ENCODE data around the gene GIMAP5. TPM values are rescaled to one million over a fixed set of nuclear protein-coding genes. Genes with fewer than 3 reads are reported as not detected.
"Not testable (repeated sequence)": the region's sequence is repeated elsewhere in the genome, so short reads cannot be mapped to it uniquely, and the experiment has no call there.

The GIMAP5 gene
- total RNA-seq, 1 experiment from 2014 or later = not detected

GRCh38 chr7:150756166-150756565, 18.9 kb downstream of the GIMAP5 start:
- DNase-seq (ENCODE audit: low spot score) = no peak
- in situ Hi-C loops (cut with HindIII; ENCODE audit: low sequenced_read_pairs) = no loop called here

- no peak for DNase-seq (ENCODE audit: low spot score)
- in situ Hi-C loops (cut with HindIII; ENCODE audit: low sequenced_read_pairs) = no loop called here
Measured at GRCh38 chr7:150756858-150757257, 19.6 kb downstream of the GIMAP5 start.

GRCh38 chr7:150759479-150759878, 22.3 kb downstream of the GIMAP5 start:
- in situ Hi-C loops (cut with HindIII; ENCODE audit: low sequenced_read_pairs) = no loop called here
- no peak for DNase-seq (ENCODE audit: low spot score)

- in situ Hi-C loops (cut with HindIII; ENCODE audit: low sequenced_read_pairs) = no loop called here
- DNase-seq (ENCODE audit: low spot score) = no peak
Measured at GRCh38 chr7:150766334-150766709, 29.1 kb downstream of the GIMAP5 start.

- in situ Hi-C loops (cut with HindIII; ENCODE audit: low sequenced_read_pairs) = no loop called here
- no peak for DNase-seq (ENCODE audit: low spot score)
Measured at GRCh38 chr7:150769768-150770167, 32.5 kb downstream of the GIMAP5 start.

GRCh38 chr7:150774131-150774530, 36.9 kb downstream of the GIMAP5 start:
- in situ Hi-C loops (cut with HindIII; ENCODE audit: low sequenced_read_pairs); DNase-seq (ENCODE audit: low spot score): not testable (repeated sequence)

- DNase-seq (ENCODE audit: low spot score) = no peak
- in situ Hi-C loops (cut with HindIII; ENCODE audit: low sequenced_read_pairs) = no loop called here
Measured at GRCh38 chr7:150778014-150778737, 41.0 kb downstream of the GIMAP5 start.

GRCh38 chr7:150778738-150779301, 41.6 kb downstream of the GIMAP5 start:
- DNase-seq (ENCODE audit: low spot score) = peak; percentile 83

GRCh38 chr7:150780292-150780691, 43.1 kb downstream of the GIMAP5 start:
- in situ Hi-C loops (cut with HindIII; ENCODE audit: low sequenced_read_pairs) = no loop called here
- DNase-seq (ENCODE audit: low spot score) = no peak

More at GRCh38 chr7:150778738-150779301, 41.6 kb downstream of the GIMAP5 start:
- in situ Hi-C loops (cut with HindIII; ENCODE audit: low sequenced_read_pairs) = no loop called here

GRCh38 chr7:150781103-150781502, 43.9 kb downstream of the GIMAP5 start:
- no peak for DNase-seq (ENCODE audit: low spot score)
- in situ Hi-C loops (cut with HindIII; ENCODE audit: low sequenced_read_pairs) = no loop called here

- DNase-seq (ENCODE audit: low spot score) = no peak
- in situ Hi-C loops (cut with HindIII; ENCODE audit: low sequenced_read_pairs) = no loop called here
Measured at GRCh38 chr7:150781961-150782360, 44.7 kb downstream of the GIMAP5 start.

- no peak for DNase-seq (ENCODE audit: low spot score)
- in situ Hi-C loops (cut with HindIII; ENCODE audit: low sequenced_read_pairs) = no loop called here
Measured at GRCh38 chr7:150784120-150784736, 47.0 kb downstream of the GIMAP5 start.

- no peak for DNase-seq (ENCODE audit: low spot score)
- in situ Hi-C loops (cut with HindIII; ENCODE audit: low sequenced_read_pairs) = no loop called here
Measured at GRCh38 chr7:150784954-150785353, 47.7 kb downstream of the GIMAP5 start.

- peak; percentile 2 for DNase-seq (ENCODE audit: low spot score)
- in situ Hi-C loops (cut with HindIII; ENCODE audit: low sequenced_read_pairs) = no loop called here
Measured at GRCh38 chr7:150787321-150788281, 50.4 kb downstream of the GIMAP5 start.

- DNase-seq (ENCODE audit: low spot score) = no peak
- in situ Hi-C loops (cut with HindIII; ENCODE audit: low sequenced_read_pairs) = no loop called here
Measured at GRCh38 chr7:150788474-150789269, 51.5 kb downstream of the GIMAP5 start.

GRCh38 chr7:150790416-150791075, 53.3 kb downstream of the GIMAP5 start:
- no peak for DNase-seq (ENCODE audit: low spot score)
- in situ Hi-C loops (cut with HindIII; ENCODE audit: low sequenced_read_pairs) = no loop called here

- no peak for DNase-seq (ENCODE audit: low spot score)
Measured at GRCh38 chr7:150791304-150791703, 54.1 kb downstream of the GIMAP5 start.

GRCh38 chr7:150791746-150792452, 54.7 kb downstream of the GIMAP5 start:
- in situ Hi-C loops (cut with HindIII; ENCODE audit: low sequenced_read_pairs) = no loop called here
- no peak for DNase-seq (ENCODE audit: low spot score)

More at GRCh38 chr7:150791304-150791703, 54.1 kb downstream of the GIMAP5 start:
- in situ Hi-C loops (cut with HindIII; ENCODE audit: low sequenced_read_pairs) = no loop called here
